K562 (cell line): ENCODE results near the gene CALHM3. TPM values are rescaled to one million over a fixed set of nuclear protein-coding genes. Genes with fewer than 3 reads are reported as not detected.

Source experiments
- ATAC-seq: fragments of 200-7000 bp; cut with Tn5 transposase; 3 replicates; pipeline ENCODE4 v1.9.1; 2020; ENCODE audit warnings: moderate library complexity
- BruUV-seq: library from RNA; stranded (reverse); fragments of 400-500 nt; replicated peaks from 2 replicates; lab custom pipeline; 2021; lab: Mats Ljungman, UMichigan
- CTCF ChIA-PET: fragments of 300-600 bp; formaldehyde crosslinking; extraction: SDS; loops from one replicate; lab custom pipeline; 2021; ENCODE audit warnings: low intra/inter-chr PET ratio; lab: Yijun Ruan, JAX
- POLR2A ChIA-PET: fragments of 300-600, 350-650 bp; sonication (Branson Sonifier 250); formaldehyde crosslinking; extraction: SDS; loops from one replicate; lab custom pipeline; 2021; ENCODE audit warnings: antibody characterized with exemption, inconsistent platforms; lab: Yijun Ruan, JAX
- DNase-seq, 4 experiments: peaks; one replicate each; pipeline versions ENCODE4 v3.0.0 to v3.0.0-alpha.2; 2011 to 2018; ENCODE audit warnings: low spot score in 3 of 4, mixed read lengths in 3 of 4; ENCODE audit errors: extremely low read depth in 1 of 4
- FAIRE-seq: peaks from 2 replicates; lab custom pipeline; 2011; peaks lifted over from hg19 to GRCh38; lab: Jason Lieb, UNC
- H2AFZ ChIP-seq: 2 replicates; pipeline ENCODE4 v1.6.0; 2011; ENCODE audit warnings: low read depth, low read length, control low read depth, inconsistent platforms
- H3K27ac ChIP-seq: fragments of 200-600 bp; 3 replicates; pipeline ENCODE4 v1.8.0; 2011; ENCODE audit warnings: low read depth, mild to moderate bottlenecking, control low read depth, inconsistent platforms, low read length, moderate library complexity, mixed read lengths; ENCODE audit errors: extremely low read depth
- H3K27me3 ChIP-seq, 2 experiments: fragments of 300-600 bp in 1 of 2; 2 replicates in 1 of 2; 3 replicates in 1 of 2; pipeline versions ENCODE4 v1.6.0 to v1.8.0; 2011; ENCODE audit warnings: inconsistent platforms in 2 of 2, low read length in 2 of 2, mild to moderate bottlenecking in 1 of 2, mixed read lengths in 1 of 2, moderate library complexity in 1 of 2; ENCODE audit not compliant: control insufficient read depth in 2 of 2, insufficient read depth in 2 of 2
- H3K36me3 ChIP-seq: fragments of 300-600 bp; 3 replicates; pipeline ENCODE4 v1.8.0; 2011; ENCODE audit warnings: mild to moderate bottlenecking, low read length, inconsistent platforms; ENCODE audit not compliant: control insufficient read depth, insufficient read depth
- H3K4me1 ChIP-seq, 2 experiments: fragments of 200-600 bp in 1 of 2; replicated peaks in 1 of 2; 2 replicates in 1 of 2; 3 replicates in 1 of 2; pipeline versions ENCODE4 v1.5.1 to v1.8.0; 2011; ENCODE audit warnings: inconsistent platforms in 2 of 2, low read length in 2 of 2, mild to moderate bottlenecking in 1 of 2, mixed read lengths in 1 of 2, moderate library complexity in 1 of 2; ENCODE audit not compliant: control insufficient read depth in 2 of 2, insufficient read depth in 2 of 2
- H3K4me2 ChIP-seq: 2 replicates; pipeline ENCODE4 v1.6.1; 2011; ENCODE audit warnings: low read length, control low read depth, inconsistent platforms, mixed read lengths; ENCODE audit not compliant: insufficient read depth
- H3K4me3 ChIP-seq: fragments of 200-600 bp; sonication (generic), shearing (Covaris generic); 2 replicates; pipeline ENCODE4 v1.5.1; 2016; ENCODE audit warnings: control low read depth, inconsistent platforms
- H3K79me2 ChIP-seq: fragments of 200-600 bp; 3 replicates; pipeline ENCODE4 v1.8.0; 2011; ENCODE audit warnings: low read length, inconsistent platforms; ENCODE audit not compliant: control insufficient read depth, insufficient read depth
- H3K9ac ChIP-seq, 2 experiments: 2 replicates each; pipeline versions ENCODE4 v1.6.0 to v1.6.1; 2011; ENCODE audit warnings: low read depth in 2 of 2, low read length in 2 of 2, control low read depth in 1 of 2, inconsistent platforms in 1 of 2, mild to moderate bottlenecking in 1 of 2, mixed read lengths in 1 of 2; ENCODE audit not compliant: insufficient read depth in 1 of 2
- H3K9me1 ChIP-seq: one replicate; pipeline ENCODE4 v1.6.0; 2011; ENCODE audit warnings: inconsistent platforms, mild to moderate bottlenecking, low read length, moderate library complexity; ENCODE audit not compliant: control insufficient read depth, insufficient read depth
- H3K9me3 ChIP-seq: replicated peaks from 2 replicates; pipeline ENCODE4 v1.5.1; 2011; ENCODE audit warnings: low read depth, low read length, inconsistent platforms; ENCODE audit not compliant: control insufficient read depth, insufficient read depth
- H4K20me1 ChIP-seq: replicated peaks from 2 replicates; pipeline ENCODE4 v1.6.1; 2011; ENCODE audit warnings: low read length, inconsistent platforms, mixed read lengths; ENCODE audit not compliant: control insufficient read depth, insufficient read depth
- ETS2 ChIP-seq: IDR thresholded peaks from 2 replicates; pipeline ENCODE4 v1.6.1; 2016; ENCODE audit warnings: borderline replicate concordance, missing genetic modification characterization, mild to moderate bottlenecking, moderate library complexity, missing compliant biosample characterization; ENCODE audit not compliant: poor library complexity, severe bottlenecking
- HNRNPUL1 ChIP-seq: fragments of 200-400 bp; formaldehyde crosslinking; IDR thresholded peaks from 2 replicates; pipeline ENCODE4 v1.6.1; 2017; ENCODE audit warnings: low read length
- JUNB ChIP-seq: fragments of 450-650 bp; formaldehyde crosslinking; conservative IDR thresholded peaks from 2 replicates; pipeline ENCODE4 v1.4.0; 2020; ENCODE audit warnings: mild to moderate bottlenecking
- PHF8 ChIP-seq: fragments of 200-600 bp; sonication (generic); IDR thresholded peaks from 2 replicates; pipeline ENCODE4 v1.6.1; 2012; ENCODE audit warnings: mixed run types, mild to moderate bottlenecking, inconsistent platforms, low read length, moderate library complexity, borderline replicate concordance
- TRIM24 ChIP-seq, 2 experiments: fragments of 450-650 bp; IDR thresholded peaks; 2 replicates each; pipeline ENCODE4 v1.6.1; 2016
- ZNF12 ChIP-seq: sonication (generic); formaldehyde crosslinking; IDR thresholded peaks from 2 replicates; pipeline ENCODE4 v1.4.0; 2020; ENCODE audit warnings: mild to moderate bottlenecking, missing genetic modification reagents
- WGBS: fragments of 100-300 bp; shearing (Covaris generic); methylation state at CpG from one replicate; pipeline ENCODE4 v1.1.6; 2016; ENCODE audit warnings: low coverage, mixed read lengths; ENCODE audit not compliant: insufficient coverage; ENCODE audit errors: missing lambda C conversion rate; 5-methylcytosine and 5-hydroxymethylcytosine counted together
- in situ Hi-C: fragments of 300-500 bp; cut with MboI; formaldehyde crosslinking; loops from 4 replicates; pipeline ENCODE4 v1.15.0; 2018; ENCODE audit warnings: inconsistent platforms, mixed read lengths
- intact Hi-C: fragments of 100-400 bp; cut with micrococcal nuclease; formaldehyde crosslinking; loops from 2 replicates; pipeline ENCODE4 v1.14.2; 2022
- polyA plus RNA-seq, 8 experiments: library from polyadenylated mRNA; depleted of rRNA in 4 of 8; stranded (reverse) in 5 of 8; unstranded in 3 of 8; fragments of >200 nt; fragmentation: Nextera tagmentation in 2 of 8; fragmentation: Illumina TruSeq in 1 of 8; extraction: Ambion mirVana in 2 of 8; extraction: Trizol in 1 of 8; gene quantifications; 2 replicates each; pipeline versions ENCODE4 v1.2.1 to v1.2.3, GENCODE V29; 2011 to 2014; ENCODE audit warnings: inconsistent platforms in 1 of 8, missing spikeins in 1 of 8
- total RNA-seq, 7 experiments: library from RNA; depleted of rRNA in 6 of 7; stranded (reverse); fragments of >200 nt in 6 of 7; fragmentation: Illumina TruSeq in 2 of 7; extraction: Trizol in 2 of 7; gene quantifications; 2 replicates each; pipeline versions ENCODE4 v1.2.1 to v1.2.3, GENCODE V29; 2011 to 2021; ENCODE audit warnings: low replicate concordance in 1 of 7
- TF ChIP-seq, protein P1 (sequence below), 3 experiments: fragments of 200-800 bp in 1 of 3; sonication (Bioruptor generic) in 1 of 3; sonication (generic) in 1 of 3; formaldehyde crosslinking in 1 of 3; IDR thresholded peaks; 2 replicates each; pipeline versions ENCODE4 v1.6.1 to v1.8.0; 2016 to 2022; ENCODE audit warnings: mild to moderate bottlenecking in 2 of 3, missing compliant biosample characterization in 2 of 3, missing genetic modification characterization in 2 of 3, missing genetic modification reagents in 1 of 3
- TF ChIP-seq, protein P2 (sequence below): IDR thresholded peaks from 2 replicates; pipeline ENCODE4 v1.6.1; 2011; ENCODE audit not compliant: insufficient read length; ENCODE audit errors: extremely low read depth
- TF ChIP-seq, protein P3 (sequence below), 2 experiments: fragments of 450-650 bp; IDR thresholded peaks; 2 replicates each; pipeline ENCODE4 v1.6.1; 2016
- TF ChIP-seq, protein P4 (sequence below): fragments of 200-800 bp; sonication (Bioruptor generic); IDR thresholded peaks from 2 replicates; pipeline ENCODE4 v1.6.1; 2016; ENCODE audit warnings: missing genetic modification characterization, missing compliant biosample characterization

The CALHM3 gene
- total and polyA plus RNA-seq, 9 of the 15 experiments (the other 6 are each of a cell fraction or from before 2014, with no cell fraction given), result not detected

DNA sequence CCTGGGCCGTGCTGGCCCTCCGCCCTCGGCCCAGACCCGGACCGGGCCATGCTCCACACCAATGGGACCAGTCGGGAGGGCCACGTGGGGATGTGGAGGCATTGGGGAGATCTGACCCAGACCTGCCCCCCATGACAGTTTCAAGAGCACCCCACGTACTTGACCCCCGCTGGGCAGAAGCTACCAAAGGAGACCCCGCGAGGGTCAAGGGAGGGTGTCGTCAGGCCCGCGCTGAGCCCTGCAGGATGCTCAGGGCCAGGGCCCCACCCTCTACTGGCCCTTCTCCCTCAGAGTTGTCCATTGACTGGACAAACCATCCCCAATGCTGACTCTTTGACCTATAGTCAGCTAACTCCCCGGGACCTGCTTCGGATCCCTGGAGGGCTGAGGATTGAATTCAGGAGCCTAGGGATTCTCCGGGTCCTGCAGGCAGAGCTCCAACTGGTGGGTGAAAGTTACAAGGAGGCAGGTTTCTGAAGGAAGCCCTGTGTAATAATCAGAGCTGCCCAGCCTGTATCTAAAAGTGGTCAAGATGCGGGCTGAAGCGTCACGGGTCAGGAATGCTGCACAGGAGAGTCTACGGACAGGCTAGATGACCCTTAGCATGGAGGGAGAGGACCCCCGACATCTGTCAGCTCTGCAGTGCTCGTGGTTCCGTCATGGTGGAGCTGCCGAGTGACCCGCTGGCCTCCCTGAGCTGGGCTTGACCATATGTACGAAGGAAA, 26.4 kb downstream of the CALHM3 start:
- FAIRE-seq (no peak), ATAC-seq (no peak), DNase-seq (no peak)
- in situ Hi-C loops (no loop called here), intact Hi-C loops (no loop called here)
- ChIA-PET CTCF (no interaction called here), POLR2A (interaction anchor here (0.6 to 1.1 kb wide), 3 partner anchors 10 to 57 kb away, joined by 3 to 5 read pairs (median 3); partner anchors contain the start of genes ATP5MK and PDCD11)
- no peak overlapping the region for H3K27ac ChIP-seq
- no TSS peak for BruUV-seq
- H3K9me3 ChIP-seq, result no peaks in the 10 kb centered on the region
- H3K9me1 ChIP-seq, result no peaks in the 10 kb centered on the region
- H2AFZ ChIP-seq, result no peak overlapping the region
- H4K20me1 ChIP-seq, result no peaks in the 10 kb centered on the region; the same call in 1 of the 2 replicates
- H3K4me2 ChIP-seq, result no peak overlapping the region
- no peak overlapping the region for H3K4me3 ChIP-seq
- H3K4me1 ChIP-seq, result peaks cover 2 to 27% of the 10 kb centered on the region in 2 experiments; a peak in 3 of 5 replicates
- H3K79me2 ChIP-seq, result no peaks in the 10 kb centered on the region
- peaks cover 4% of the 10 kb centered on the region; the same call in 1 of the 3 replicates for H3K36me3 ChIP-seq
- no peak overlapping the region for H3K9ac ChIP-seq
- H3K27me3 ChIP-seq, result no peaks in the 10 kb centered on the region
- WGBS, result 50% methylated on average over 15 of the region's 27 CpGs
- TF ChIP-seq HNRNPUL1, result no peak
- TF ChIP-seq, protein P1, sequence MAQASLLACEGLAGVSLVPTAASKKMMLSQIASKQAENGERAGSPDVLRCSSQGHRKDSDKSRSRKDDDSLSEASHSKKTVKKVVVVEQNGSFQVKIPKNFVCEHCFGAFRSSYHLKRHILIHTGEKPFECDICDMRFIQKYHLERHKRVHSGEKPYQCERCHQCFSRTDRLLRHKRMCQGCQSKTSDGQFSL (CRISPR knock-in tag; IDR thresholded peaks at IDR 0.05), result no peak
- TF ChIP-seq, protein P1 (tag; IDR thresholded peaks at IDR 0.05), result no peak
- TF ChIP-seq, protein P2, sequence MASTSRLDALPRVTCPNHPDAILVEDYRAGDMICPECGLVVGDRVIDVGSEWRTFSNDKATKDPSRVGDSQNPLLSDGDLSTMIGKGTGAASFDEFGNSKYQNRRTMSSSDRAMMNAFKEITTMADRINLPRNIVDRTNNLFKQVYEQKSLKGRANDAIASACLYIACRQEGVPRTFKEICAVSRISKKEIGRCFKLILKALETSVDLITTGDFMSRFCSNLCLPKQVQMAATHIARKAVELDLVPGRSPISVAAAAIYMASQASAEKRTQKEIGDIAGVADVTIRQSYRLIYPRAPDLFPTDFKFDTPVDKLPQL, result no peak
- no peak for TF ChIP-seq JUNB (CRISPR knock-in tag)
- TF ChIP-seq ETS2, result no peak
- TF ChIP-seq ZNF12 (CRISPR knock-in tag), result no peak
- TF ChIP-seq, protein P3, sequence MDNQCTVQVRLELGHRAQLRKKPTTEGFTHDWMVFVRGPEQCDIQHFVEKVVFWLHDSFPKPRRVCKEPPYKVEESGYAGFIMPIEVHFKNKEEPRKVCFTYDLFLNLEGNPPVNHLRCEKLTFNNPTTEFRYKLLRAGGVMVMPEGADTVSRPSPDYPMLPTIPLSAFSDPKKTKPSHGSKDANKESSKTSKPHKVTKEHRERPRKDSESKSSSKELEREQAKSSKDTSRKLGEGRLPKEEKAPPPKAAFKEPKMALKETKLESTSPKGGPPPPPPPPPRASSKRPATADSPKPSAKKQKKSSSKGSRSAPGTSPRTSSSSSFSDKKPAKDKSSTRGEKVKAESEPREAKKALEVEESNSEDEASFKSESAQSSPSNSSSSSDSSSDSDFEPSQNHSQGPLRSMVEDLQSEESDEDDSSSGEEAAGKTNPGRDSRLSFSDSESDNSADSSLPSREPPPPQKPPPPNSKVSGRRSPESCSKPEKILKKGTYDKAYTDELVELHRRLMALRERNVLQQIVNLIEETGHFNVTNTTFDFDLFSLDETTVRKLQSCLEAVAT (IDR thresholded peaks at IDR 0.05), result no peak
- TF ChIP-seq PHF8, result no peak
- TF ChIP-seq, protein P4, sequence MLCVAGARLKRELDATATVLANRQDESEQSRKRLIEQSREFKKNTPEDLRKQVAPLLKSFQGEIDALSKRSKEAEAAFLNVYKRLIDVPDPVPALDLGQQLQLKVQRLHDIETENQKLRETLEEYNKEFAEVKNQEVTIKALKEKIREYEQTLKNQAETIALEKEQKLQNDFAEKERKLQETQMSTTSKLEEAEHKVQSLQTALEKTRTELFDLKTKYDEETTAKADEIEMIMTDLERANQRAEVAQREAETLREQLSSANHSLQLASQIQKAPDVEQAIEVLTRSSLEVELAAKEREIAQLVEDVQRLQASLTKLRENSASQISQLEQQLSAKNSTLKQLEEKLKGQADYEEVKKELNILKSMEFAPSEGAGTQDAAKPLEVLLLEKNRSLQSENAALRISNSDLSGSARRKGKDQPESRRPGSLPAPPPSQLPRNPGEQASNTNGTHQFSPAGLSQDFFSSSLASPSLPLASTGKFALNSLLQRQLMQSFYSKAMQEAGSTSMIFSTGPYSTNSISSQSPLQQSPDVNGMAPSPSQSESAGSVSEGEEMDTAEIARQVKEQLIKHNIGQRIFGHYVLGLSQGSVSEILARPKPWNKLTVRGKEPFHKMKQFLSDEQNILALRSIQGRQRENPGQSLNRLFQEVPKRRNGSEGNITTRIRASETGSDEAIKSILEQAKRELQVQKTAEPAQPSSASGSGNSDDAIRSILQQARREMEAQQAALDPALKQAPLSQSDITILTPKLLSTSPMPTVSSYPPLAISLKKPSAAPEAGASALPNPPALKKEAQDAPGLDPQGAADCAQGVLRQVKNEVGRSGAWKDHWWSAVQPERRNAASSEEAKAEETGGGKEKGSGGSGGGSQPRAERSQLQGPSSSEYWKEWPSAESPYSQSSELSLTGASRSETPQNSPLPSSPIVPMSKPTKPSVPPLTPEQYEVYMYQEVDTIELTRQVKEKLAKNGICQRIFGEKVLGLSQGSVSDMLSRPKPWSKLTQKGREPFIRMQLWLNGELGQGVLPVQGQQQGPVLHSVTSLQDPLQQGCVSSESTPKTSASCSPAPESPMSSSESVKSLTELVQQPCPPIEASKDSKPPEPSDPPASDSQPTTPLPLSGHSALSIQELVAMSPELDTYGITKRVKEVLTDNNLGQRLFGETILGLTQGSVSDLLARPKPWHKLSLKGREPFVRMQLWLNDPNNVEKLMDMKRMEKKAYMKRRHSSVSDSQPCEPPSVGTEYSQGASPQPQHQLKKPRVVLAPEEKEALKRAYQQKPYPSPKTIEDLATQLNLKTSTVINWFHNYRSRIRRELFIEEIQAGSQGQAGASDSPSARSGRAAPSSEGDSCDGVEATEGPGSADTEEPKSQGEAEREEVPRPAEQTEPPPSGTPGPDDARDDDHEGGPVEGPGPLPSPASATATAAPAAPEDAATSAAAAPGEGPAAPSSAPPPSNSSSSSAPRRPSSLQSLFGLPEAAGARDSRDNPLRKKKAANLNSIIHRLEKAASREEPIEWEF (CRISPR knock-in tag), result no peak
- no peak for TF ChIP-seq TRIM24 (IDR thresholded peaks at IDR 0.05)
